Retina (tissue), 1 donor: ENCODE results near the gene MISP.

Experiments
- DNase-seq: peaks from one replicate; pipeline ENCODE4 v3.0.0-alpha.2; 2016

Gene MISP

DNA sequence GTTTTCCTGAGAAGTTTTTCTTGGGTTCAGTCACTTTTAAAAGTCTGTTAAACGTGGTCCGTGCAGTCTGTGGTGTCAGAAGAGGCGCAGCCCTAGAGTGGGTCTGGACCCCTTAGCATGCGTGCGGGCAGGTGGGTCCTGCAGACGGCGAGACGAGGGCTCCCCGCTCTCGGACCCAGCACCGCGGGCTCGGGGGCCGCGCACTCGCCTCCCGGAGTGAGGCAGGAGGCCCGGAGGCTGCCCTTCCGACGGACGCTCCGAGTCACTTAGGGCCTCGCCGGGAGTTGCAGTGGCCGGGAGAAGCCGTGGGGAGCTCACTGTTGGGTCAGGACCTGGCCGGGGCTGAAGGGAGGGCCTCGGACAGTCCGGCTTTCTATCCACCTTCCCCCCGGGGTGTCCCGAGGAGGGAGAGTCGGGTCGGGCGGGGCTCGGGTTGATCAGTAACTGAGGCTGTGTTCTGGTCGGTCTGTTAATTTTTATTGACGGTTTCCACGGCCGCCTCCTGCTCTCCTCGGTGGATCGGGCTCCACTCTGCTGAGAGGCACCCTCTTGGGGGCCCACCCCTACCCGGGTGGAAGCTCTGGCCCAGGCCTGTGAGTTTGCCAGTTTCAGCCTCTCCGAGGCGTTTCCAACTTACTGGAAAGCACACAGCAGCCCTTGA is 47.6 kb downstream of the MISP start:
- DNase-seq = peak; percentile 58

- peak; percentile 53 for DNase-seq
These were observed 48.4 kb downstream of the MISP start for GRCh38 chr19:799076-799881.

DNA sequence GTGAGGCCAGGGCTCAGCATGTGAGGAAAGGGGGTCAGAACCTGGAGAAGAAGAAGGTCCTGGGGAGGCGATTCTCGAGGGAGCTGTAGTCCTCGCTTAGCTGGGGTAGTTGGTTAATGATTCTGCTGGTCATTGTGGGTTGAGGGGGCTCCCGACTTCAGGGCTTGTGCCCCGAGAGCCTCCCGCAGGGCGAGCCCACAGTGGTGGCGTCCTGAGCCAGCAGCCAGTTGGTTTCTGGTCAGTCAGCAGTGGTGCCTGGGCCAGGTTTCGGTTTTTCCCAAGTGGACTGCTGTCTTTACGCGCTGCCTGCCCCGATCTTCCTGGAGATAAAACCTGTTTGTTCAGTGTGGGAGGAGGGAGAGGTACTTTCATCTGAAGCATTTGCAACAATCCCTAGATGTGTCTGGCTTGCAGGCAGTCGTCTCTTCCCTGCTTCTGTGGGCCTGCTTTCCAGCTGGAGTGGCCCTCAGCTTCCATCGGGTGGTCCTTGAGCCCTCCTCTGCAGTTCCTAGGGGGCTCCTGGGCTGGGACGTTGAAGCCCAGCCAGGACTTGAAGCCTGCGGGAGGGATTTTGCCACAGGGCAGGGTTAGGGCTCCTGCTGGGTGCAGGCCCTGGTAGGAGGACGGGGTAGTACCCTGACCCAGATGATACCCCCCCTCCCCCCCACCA is 49.6 kb downstream of the MISP start:
- no peak for DNase-seq

DNA sequence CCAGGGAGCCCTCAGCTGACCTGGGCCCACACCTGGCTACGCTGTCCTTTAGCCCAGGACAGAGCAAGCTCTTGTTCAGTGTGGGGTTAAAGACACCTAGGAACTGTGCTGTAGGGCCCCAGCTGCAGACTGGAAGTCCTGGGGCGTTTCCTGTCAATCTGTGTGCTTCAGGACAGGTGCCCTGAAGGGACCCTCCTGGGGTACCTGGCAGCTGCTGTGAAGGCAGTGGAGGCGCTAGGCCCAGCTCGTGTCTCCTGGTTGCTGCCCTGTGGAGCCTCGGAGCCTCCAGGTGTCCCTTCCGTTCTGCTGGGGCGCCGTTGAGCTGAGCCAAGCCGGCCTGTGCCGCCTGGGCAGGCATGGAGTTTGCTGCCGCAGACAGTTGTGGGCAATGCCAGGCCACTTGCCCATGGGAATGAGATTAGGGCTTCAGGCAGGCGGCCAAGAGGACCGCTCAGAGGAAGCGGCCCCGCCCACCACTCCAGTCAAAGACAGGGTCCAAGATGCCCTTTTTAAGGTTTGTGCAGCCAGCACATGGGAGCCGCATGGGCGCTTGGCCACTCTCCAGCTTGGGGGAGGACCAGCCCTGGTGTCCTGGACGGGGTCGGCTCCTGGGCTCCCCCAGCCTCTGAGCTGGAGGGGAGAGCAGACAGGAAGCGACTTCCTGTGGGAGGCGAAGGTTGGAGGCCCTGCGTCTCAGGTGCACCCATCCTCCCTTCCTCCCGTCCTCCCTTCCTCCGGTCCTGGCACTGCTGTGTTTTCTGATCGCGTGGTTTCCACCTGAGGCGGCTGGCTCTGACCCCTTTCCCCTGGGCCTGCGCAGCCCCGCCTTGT is 50.3 kb downstream of the MISP start:
- no peak for DNase-seq

GRCh38 chr19:801861-802497 is 51.1 kb downstream of the MISP start:
- no peak for DNase-seq

- no peak for DNase-seq
These were observed 51.7 kb downstream of the MISP start for GRCh38 chr19:802498-803098.

GRCh38 chr19:803099-803561 is 52.2 kb downstream of the MISP start:
- DNase-seq = no peak

GRCh38 chr19:803686-804418 is 52.9 kb downstream of the MISP start:
- no peak for DNase-seq

DNA sequence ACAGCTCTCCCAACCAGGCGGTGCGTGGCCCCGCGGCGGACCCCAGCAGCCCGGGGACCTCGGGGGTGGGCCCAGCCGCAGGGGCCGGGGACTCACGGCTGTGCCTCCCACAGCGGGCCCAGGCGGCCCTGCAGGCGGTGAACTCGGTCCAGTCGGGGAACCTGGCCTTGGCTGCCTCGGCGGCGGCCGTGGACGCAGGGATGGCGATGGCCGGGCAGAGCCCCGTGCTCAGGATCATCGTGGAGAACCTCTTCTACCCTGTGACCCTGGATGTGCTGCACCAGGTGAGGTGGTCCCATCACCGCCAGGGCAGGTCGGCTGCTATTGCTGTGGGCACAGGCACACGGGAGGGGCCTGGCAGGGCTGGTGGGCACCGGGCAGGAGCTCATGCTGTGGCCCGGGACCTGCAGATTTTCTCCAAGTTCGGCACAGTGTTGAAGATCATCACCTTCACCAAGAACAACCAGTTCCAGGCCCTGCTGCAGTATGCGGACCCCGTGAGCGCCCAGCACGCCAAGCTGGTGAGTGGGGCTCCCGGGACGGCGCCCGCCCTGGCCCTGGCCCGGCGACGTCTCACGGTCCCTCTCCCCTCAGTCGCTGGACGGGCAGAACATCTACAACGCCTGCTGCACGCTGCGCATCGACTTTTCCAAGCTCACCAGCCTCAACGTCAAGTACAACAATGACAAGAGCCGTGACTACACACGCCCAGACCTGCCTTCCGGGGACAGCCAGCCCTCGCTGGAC is 53.7 kb downstream of the MISP start:
- no peak for DNase-seq

DNA sequence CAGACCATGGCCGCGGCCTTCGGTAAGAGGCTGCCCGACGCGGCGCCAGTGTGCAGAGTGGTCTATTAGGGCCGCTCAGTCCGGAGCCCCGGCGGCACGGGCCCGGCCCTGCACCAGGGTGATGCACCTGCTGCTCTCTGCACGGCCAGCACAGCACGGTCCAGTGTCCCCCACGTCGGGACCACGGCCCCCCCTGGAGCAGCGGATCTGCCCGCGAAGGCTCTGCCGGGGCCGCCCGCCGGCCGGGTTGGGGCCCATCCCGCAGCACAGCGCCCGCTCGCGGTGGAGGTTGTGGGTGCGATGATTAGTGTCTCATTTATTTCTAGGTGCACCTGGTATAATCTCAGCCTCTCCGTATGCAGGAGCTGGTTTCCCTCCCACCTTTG is 54.2 kb downstream of the MISP start:
- DNase-seq = no peak

DNA sequence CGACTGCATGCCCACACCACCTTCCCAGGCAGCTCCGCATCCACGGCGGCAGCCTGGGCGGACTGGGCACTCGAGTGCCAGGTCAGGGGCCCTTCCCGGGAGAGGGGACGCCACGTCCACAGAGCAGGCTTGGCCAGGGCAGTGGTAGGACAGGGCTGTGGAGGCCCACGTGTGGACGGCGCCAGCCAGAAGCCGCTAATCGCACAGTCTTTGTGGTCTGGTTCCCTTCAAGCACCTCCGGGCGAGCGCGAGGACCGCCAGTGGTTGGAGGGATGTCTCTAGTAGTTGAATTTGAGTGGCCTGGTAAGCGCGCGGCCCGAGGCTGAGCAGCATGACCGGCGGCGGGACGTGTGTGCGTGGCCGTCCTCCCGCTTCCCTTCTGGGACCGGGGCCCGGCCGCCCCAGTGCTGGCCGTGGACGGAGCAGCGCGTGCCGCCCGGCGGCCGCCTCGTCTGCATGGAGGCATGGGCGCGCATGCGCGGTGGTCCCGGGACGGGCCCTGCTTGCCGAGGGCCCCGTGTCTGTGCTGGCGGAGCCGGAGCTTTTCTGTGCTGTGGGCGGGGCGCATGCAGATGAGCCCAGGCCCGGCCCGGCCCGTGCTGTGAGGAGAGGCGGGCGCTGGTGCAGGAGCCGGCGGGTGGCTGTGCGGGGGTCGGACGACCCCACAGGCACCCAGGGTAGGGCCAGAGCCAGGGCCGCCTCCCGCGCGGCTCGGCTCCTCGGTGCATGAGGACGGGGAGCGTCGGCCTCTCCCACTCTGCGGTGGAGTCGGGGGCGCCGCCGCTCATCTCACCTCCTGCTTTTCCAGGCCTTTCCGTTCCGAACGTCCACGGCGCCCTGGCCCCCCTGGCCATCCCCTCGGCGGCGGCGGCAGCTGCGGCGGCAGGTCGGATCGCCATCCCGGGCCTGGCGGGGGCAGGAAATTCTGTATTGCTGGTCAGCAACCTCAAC is 55.0 kb downstream of the MISP start:
- no peak for DNase-seq

- no peak for DNase-seq
These were observed 56.0 kb downstream of the MISP start for GRCh38 chr19:806815-807421.

DNA sequence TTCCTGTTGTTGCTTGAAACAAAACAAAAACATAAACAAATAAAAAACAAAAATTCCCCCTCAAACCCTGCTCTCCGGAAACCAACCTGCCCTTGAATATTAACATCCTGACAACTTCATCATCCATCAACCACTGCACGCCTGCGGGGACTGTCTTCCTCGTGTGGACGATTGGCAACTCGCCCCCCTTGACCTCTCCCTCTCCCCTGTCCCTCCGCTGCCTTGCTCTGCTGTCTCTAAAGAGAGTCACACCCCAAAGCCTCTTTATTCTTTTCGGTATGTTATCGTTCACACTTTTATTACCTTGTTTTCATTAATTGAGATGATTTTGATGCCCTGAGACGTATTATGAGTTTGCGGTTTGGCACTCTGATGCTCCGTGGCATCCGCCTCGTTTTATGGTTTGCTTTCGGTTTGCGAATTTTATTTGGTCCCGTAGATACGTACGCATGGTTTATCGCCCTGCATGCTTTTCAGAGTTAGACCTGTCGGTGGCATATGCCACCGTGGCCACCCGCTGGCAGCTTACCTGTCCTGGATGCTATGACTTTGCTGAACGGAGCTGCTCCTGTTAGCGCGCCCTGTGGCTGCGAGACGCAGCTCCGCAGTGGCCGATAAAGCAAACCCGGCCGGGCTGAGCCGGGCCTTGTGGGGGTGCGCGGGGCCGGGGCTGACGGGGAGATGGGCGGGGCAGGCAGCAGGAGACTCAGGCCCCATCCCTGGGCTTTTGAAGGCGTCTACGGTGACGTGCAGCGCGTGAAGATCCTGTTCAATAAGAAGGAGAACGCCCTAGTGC is 56.9 kb downstream of the MISP start:
- no peak for DNase-seq

DNA sequence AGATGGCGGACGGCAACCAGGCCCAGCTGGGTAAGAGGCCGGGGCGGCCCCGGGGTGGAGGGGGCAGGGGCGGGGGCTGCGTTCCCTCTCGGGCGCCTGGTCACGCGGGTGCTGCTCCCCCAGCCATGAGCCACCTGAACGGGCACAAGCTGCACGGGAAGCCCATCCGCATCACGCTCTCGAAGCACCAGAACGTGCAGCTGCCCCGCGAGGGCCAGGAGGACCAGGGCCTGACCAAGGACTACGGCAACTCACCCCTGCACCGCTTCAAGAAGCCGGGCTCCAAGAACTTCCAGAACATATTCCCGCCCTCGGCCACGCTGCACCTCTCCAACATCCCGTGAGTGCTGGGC is 57.5 kb downstream of the MISP start:
- no peak for DNase-seq

DNA sequence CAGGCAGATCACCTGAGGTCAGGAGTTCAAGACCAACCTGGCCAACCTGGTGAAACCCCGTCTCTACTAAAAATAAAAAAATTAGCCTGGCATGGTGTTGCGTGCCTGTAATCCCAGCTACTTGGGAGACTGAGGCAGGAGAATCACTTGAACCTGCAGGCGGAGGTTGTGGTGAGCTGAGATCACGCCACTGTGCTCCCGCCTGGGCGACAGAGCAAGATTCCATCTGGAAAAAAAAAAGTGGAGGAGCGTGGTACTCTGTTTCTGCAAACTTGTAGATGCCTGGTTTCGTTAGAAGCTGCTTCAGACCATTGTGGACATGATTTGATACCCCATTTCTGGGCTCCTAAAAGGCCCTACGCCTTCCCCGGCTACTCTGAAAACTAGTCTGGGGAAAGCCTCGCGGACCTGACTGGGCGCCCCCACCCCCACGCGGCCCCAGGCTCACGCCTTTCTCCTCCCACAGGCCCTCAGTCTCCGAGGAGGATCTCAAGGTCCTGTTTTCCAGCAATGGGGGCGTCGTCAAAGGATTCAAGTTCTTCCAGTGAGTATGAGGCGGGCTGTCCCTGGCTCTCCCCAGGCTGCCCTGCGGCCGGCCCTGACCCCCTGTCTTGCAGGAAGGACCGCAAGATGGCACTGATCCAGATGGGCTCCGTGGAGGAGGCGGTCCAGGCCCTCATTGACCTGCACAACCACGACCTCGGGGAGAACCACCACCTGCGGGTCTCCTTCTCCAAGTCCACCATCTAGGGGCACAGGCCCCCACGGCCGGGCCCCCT is 59.4 kb downstream of the MISP start:
- DNase-seq = no peak

GRCh38 chr19:810883-811489 is 60.1 kb downstream of the MISP start:
- DNase-seq = no peak

GRCh38 chr19:811506-812048 is 60.7 kb downstream of the MISP start:
- no peak for DNase-seq
